H1 (cell line): ENCODE measurements around the gene ZBTB20. TPM values are rescaled to one million over a fixed set of nuclear protein-coding genes. Genes with fewer than 3 reads are reported as not detected.

ENCODE experiments used
- CHD2 ChIP-seq: IDR thresholded peaks from 2 replicates; pipeline ENCODE4 v1.6.1; 2012; ENCODE audit warnings: low read length, improper control_type of control experiment
- NRF1 ChIP-seq: IDR thresholded peaks from 2 replicates; pipeline ENCODE4 v1.6.1; 2011; ENCODE audit warnings: mild to moderate bottlenecking, low read depth, low read length, improper control_type of control experiment
- RAD21 ChIP-seq, 2 experiments: IDR thresholded peaks in 1 of 2; conservative IDR thresholded peaks in 1 of 2; 2 replicates each; pipeline ENCODE4 v1.6.1; 2011; ENCODE audit warnings: low read depth in 2 of 2, low read length in 2 of 2, improper control_type of control experiment in 1 of 2, inconsistent platforms in 1 of 2, mild to moderate bottlenecking in 1 of 2, moderate library complexity in 1 of 2
- RFX5 ChIP-seq: IDR thresholded peaks from 2 replicates; pipeline ENCODE4 v1.6.1; 2011; ENCODE audit warnings: low read depth, low read length, improper control_type of control experiment, borderline replicate concordance
- SIN3A ChIP-seq, 2 experiments: IDR thresholded peaks in 1 of 2; conservative IDR thresholded peaks in 1 of 2; 2 replicates each; pipeline ENCODE4 v1.6.1; 2011 to 2012; ENCODE audit warnings: low read length in 2 of 2, improper control_type of control experiment in 1 of 2, low read depth in 1 of 2, mild to moderate bottlenecking in 1 of 2
- polyA plus RNA-seq, 7 experiments: library from polyadenylated mRNA; depleted of rRNA in 3 of 7; stranded (reverse) in 5 of 7; unstranded in 2 of 7; fragments of >200 nt in 5 of 7; fragments of 200-250 nt in 2 of 7; gene quantifications; 1 replicate in 5 of 7; 2 replicates in 1 of 7; 4 replicates in 1 of 7; pipeline versions ENCODE4 v1.2.1 to v1.2.3, GENCODE V29; 2011 to 2013; ENCODE audit warnings: missing spikeins in 2 of 7, mixed read lengths in 2 of 7
- total RNA-seq: library from RNA; stranded (reverse); fragmentation: NEBNext Ultra II Directional; extraction: Animal tissue kit (Norgen Biotek cat#: 25700); gene quantifications from 2 replicates; pipeline ENCODE4 v1.2.1, GENCODE V29; 2021
- TF ChIP-seq, protein P1 (sequence below): fragments of 300-600 bp; sonication (generic); IDR thresholded peaks from 2 replicates; pipeline ENCODE4 v1.7.1; 2012; ENCODE audit warnings: low read length, moderate library complexity, mild to moderate bottlenecking, inconsistent platforms; ENCODE audit not compliant: insufficient replicate concordance

ZBTB20 gene
- total and polyA plus RNA-seq, 2 of the 8 experiments (the other 6 are each of a cell fraction or from before 2014, with no cell fraction given) = 0.35 to 1.3 TPM

DNA sequence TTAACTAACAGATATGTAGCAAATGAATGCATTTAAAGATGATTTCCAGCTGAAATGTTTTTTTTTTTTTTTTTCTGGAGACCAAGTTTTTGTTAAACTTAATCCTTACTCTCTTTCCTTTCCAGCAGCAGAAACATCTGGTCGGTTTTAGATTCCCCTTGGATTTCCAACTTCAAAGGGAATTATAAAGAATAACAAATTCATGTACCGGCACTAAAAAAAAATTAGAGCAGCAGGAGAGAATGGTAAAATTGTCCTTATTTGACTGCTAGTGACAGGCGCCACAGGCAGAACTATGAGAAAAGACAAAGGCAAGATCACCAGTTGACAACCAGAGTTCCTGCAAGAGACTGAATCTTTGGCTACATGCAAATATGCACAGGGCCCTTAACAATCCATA lies 459.9 kb downstream of the ZBTB20 start (continued):
- TF ChIP-seq, protein P1, sequence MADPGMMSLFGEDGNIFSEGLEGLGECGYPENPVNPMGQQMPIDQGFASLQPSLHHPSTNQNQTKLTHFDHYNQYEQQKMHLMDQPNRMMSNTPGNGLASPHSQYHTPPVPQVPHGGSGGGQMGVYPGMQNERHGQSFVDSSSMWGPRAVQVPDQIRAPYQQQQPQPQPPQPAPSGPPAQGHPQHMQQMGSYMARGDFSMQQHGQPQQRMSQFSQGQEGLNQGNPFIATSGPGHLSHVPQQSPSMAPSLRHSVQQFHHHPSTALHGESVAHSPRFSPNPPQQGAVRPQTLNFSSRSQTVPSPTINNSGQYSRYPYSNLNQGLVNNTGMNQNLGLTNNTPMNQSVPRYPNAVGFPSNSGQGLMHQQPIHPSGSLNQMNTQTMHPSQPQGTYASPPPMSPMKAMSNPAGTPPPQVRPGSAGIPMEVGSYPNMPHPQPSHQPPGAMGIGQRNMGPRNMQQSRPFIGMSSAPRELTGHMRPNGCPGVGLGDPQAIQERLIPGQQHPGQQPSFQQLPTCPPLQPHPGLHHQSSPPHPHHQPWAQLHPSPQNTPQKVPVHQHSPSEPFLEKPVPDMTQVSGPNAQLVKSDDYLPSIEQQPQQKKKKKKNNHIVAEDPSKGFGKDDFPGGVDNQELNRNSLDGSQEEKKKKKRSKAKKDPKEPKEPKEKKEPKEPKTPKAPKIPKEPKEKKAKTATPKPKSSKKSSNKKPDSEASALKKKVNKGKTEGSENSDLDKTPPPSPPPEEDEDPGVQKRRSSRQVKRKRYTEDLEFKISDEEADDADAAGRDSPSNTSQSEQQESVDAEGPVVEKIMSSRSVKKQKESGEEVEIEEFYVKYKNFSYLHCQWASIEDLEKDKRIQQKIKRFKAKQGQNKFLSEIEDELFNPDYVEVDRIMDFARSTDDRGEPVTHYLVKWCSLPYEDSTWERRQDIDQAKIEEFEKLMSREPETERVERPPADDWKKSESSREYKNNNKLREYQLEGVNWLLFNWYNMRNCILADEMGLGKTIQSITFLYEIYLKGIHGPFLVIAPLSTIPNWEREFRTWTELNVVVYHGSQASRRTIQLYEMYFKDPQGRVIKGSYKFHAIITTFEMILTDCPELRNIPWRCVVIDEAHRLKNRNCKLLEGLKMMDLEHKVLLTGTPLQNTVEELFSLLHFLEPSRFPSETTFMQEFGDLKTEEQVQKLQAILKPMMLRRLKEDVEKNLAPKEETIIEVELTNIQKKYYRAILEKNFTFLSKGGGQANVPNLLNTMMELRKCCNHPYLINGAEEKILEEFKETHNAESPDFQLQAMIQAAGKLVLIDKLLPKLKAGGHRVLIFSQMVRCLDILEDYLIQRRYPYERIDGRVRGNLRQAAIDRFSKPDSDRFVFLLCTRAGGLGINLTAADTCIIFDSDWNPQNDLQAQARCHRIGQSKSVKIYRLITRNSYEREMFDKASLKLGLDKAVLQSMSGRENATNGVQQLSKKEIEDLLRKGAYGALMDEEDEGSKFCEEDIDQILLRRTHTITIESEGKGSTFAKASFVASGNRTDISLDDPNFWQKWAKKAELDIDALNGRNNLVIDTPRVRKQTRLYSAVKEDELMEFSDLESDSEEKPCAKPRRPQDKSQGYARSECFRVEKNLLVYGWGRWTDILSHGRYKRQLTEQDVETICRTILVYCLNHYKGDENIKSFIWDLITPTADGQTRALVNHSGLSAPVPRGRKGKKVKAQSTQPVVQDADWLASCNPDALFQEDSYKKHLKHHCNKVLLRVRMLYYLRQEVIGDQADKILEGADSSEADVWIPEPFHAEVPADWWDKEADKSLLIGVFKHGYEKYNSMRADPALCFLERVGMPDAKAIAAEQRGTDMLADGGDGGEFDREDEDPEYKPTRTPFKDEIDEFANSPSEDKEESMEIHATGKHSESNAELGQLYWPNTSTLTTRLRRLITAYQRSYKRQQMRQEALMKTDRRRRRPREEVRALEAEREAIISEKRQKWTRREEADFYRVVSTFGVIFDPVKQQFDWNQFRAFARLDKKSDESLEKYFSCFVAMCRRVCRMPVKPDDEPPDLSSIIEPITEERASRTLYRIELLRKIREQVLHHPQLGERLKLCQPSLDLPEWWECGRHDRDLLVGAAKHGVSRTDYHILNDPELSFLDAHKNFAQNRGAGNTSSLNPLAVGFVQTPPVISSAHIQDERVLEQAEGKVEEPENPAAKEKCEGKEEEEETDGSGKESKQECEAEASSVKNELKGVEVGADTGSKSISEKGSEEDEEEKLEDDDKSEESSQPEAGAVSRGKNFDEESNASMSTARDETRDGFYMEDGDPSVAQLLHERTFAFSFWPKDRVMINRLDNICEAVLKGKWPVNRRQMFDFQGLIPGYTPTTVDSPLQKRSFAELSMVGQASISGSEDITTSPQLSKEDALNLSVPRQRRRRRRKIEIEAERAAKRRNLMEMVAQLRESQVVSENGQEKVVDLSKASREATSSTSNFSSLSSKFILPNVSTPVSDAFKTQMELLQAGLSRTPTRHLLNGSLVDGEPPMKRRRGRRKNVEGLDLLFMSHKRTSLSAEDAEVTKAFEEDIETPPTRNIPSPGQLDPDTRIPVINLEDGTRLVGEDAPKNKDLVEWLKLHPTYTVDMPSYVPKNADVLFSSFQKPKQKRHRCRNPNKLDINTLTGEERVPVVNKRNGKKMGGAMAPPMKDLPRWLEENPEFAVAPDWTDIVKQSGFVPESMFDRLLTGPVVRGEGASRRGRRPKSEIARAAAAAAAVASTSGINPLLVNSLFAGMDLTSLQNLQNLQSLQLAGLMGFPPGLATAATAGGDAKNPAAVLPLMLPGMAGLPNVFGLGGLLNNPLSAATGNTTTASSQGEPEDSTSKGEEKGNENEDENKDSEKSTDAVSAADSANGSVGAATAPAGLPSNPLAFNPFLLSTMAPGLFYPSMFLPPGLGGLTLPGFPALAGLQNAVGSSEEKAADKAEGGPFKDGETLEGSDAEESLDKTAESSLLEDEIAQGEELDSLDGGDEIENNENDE = no peak
- no peak for TF ChIP-seq SIN3A (conservative IDR thresholded peaks at IDR 0.05 in 1 of 2, IDR thresholded peaks at IDR 0.05 in 1 of 2; ENCODE audit: low read depth in 1 of 2, low read length in 2 of 2)
- TF ChIP-seq NRF1 = no peak
- TF ChIP-seq RFX5 = no peak
- TF ChIP-seq RAD21 (IDR thresholded peaks at IDR 0.05 in 1 of 2, conservative IDR thresholded peaks at IDR 0.05 in 1 of 2; ENCODE audit: low read depth in 2 of 2, low read length in 2 of 2) = no peak
- TF ChIP-seq CHD2 = no peak
